Endothelial cell of umbilical vein (primary cell): Measurements from ENCODE around the gene TTLL12.

Experiments
- POLR2A ChIP-seq: IDR thresholded peaks from 2 replicates; pipeline ENCODE4 v1.6.1; 2012; ENCODE audit warnings: low read depth, mild to moderate bottlenecking, control low read depth, low read length
- TF ChIP-seq, protein P1 (sequence below), 2 donors: IDR thresholded peaks; 1 replicate in 1 of 2; 2 replicates in 1 of 2; pipeline ENCODE4 v1.5.1; 2011; ENCODE audit warnings: low read length in 2 of 2, mild to moderate bottlenecking in 2 of 2, moderate library complexity in 2 of 2, control low read depth in 1 of 2, inconsistent platforms in 1 of 2, low read depth in 1 of 2; ENCODE audit not compliant: insufficient read depth in 1 of 2; ENCODE audit errors: extremely low read depth in 1 of 2

DNA sequence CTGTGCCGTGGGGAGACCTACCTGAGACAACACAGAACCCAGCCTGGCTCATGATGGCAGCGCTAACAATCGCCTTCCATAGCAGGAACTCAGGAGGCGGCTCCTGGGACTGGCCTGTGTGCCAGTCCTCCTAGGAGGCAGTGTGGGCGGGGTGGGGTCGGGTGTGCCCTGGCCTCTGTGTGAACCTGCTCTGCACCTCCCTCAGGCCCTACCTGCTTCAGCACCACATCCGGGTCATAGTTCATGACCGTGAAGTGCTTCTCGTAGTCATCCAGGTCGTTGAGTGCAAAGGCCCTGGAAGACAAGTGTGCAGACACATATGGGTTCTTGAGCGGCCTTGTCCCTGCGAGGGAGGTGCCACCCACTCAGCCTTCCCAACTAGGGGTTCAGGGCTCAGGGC is 15.3 kb downstream of the TTLL12 start:
- TF ChIP-seq, protein P1, sequence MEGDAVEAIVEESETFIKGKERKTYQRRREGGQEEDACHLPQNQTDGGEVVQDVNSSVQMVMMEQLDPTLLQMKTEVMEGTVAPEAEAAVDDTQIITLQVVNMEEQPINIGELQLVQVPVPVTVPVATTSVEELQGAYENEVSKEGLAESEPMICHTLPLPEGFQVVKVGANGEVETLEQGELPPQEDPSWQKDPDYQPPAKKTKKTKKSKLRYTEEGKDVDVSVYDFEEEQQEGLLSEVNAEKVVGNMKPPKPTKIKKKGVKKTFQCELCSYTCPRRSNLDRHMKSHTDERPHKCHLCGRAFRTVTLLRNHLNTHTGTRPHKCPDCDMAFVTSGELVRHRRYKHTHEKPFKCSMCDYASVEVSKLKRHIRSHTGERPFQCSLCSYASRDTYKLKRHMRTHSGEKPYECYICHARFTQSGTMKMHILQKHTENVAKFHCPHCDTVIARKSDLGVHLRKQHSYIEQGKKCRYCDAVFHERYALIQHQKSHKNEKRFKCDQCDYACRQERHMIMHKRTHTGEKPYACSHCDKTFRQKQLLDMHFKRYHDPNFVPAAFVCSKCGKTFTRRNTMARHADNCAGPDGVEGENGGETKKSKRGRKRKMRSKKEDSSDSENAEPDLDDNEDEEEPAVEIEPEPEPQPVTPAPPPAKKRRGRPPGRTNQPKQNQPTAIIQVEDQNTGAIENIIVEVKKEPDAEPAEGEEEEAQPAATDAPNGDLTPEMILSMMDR (IDR thresholded peaks at IDR 0.05; ENCODE audit: extremely low read depth in 1 of 2, insufficient read depth in 1 of 2, low read depth in 1 of 2, low read length in 2 of 2) = no peak
- TF ChIP-seq POLR2A = no peak
